Measurements from ENCODE around the gene DEFB132. TPM values are rescaled to one million over a fixed set of nuclear protein-coding genes. Genes with fewer than 3 reads are reported as not detected.
"Not testable (repeated sequence)": the region's sequence is repeated elsewhere in the genome, so short reads cannot be mapped to it uniquely, and the experiment has no call there.

DEFB132 gene
- polyA plus RNA-seq, 1 of the 3 experiments (the other 2 are of a cell fraction): not detected

- TF ChIP-seq USF1 (IDR thresholded peaks at IDR 0.05; ENCODE audit: borderline replicate concordance, low read depth): no peak
These were observed 36.2 kb upstream of the DEFB132 start (continued) for GRCh38 chr20:221258-221830.

- H4K20me1 ChIP-seq (ENCODE audit: insufficient read depth); H3K27ac ChIP-seq (ENCODE audit: low read depth in 2 of 2, low read length in 1 of 2); H3K4me1 ChIP-seq (ENCODE audit: control insufficient read depth in 1 of 2, insufficient read depth in 2 of 2, low read depth in 1 of 2, low read length in 1 of 2); H3K9me3 ChIP-seq; H3K79me2 ChIP-seq (ENCODE audit: insufficient read depth); H3K9ac ChIP-seq; H3K9me2 ChIP-seq; DNase-seq; H3K27me3 ChIP-seq (ENCODE audit: insufficient read depth); H3K4me3 ChIP-seq (ENCODE audit: low read depth in 2 of 2, low read length in 1 of 2); POLR2A ChIA-PET; H3F3A ChIP-seq (replicated peaks; ENCODE audit: insufficient read depth); H3K4me2 ChIP-seq; H2AFZ ChIP-seq (ENCODE audit: low read depth); H3K36me3 ChIP-seq (replicated peaks in 1 of 2; ENCODE audit: control insufficient read depth in 1 of 2, insufficient read depth in 2 of 2, low read length in 1 of 2): not testable (repeated sequence)
- CTCF ChIA-PET: interaction anchor here (1.0 to 1.7 kb wide), 2 partner anchors 12 to 41 kb away, joined by 3 to 6 read pairs; no protein-coding TSS in a partner anchor
- 19% methylated on average over 3 of the region's 3 CpGs for WGBS (ENCODE audit: low lambda C conversion rate)
These were observed 31.6 kb upstream of the DEFB132 start for GRCh38 chr20:225879-226278.

- Histone ChIP-seq H3K27me3 (ENCODE audit: insufficient read depth) (no peaks in the 10 kb centered on the region), H3F3A (replicated peaks; ENCODE audit: insufficient read depth) (no peaks in the 10 kb centered on the region), H3K27ac (ENCODE audit: low read depth in 2 of 2, low read length in 1 of 2) (no peak within 1 kb of the TSS), H2AFZ (ENCODE audit: low read depth) (no peak within 1 kb of the TSS), H3K9me2 (no peaks in the 10 kb centered on the region), H3K4me3 (ENCODE audit: low read depth in 2 of 2, low read length in 1 of 2) (no peak within 1 kb of the TSS), H3K4me1 (ENCODE audit: control insufficient read depth in 1 of 2, insufficient read depth in 2 of 2, low read depth in 1 of 2, low read length in 1 of 2) (no peaks in the 10 kb centered on the region), H3K79me2 (ENCODE audit: insufficient read depth) (no peaks in the 10 kb centered on the region), H4K20me1 (ENCODE audit: insufficient read depth) (no peaks in the 10 kb centered on the region), H3K4me2 (no peak within 1 kb of the TSS), H3K36me3 (replicated peaks in 1 of 2; ENCODE audit: control insufficient read depth in 1 of 2, insufficient read depth in 2 of 2, low read length in 1 of 2) (no peaks in the 10 kb centered on the region), H3K9me3 (no peaks in the 10 kb centered on the region), H3K9ac (no peak within 1 kb of the TSS)
- WGBS (ENCODE audit: low lambda C conversion rate): 18% methylated on average over 3 of the region's 3 CpGs
- POLR2A ChIA-PET: no interaction called here
- TF ChIP-seq USF2 (IDR thresholded peaks at IDR 0.05; ENCODE audit: borderline replicate concordance, low read depth, low read length) (no peak), IRF3 (IDR thresholded peaks at IDR 0.05; ENCODE audit: low read depth, low read length) (no peak), CHD2 (IDR thresholded peaks at IDR 0.05; ENCODE audit: low read length, partially characterized antibody) (no peak), FOSL2 (IDR thresholded peaks at IDR 0.05; ENCODE audit: borderline replicate concordance, low read depth) (no peak), USF1 (IDR thresholded peaks at IDR 0.05; ENCODE audit: borderline replicate concordance, low read depth) (no peak), MAX (IDR thresholded peaks at IDR 0.05; ENCODE audit: low read depth) (no peak), SMC3 (IDR thresholded peaks at IDR 0.05; ENCODE audit: low read depth, low read length) (no peak), FOXM1 (IDR thresholded peaks at IDR 0.05; ENCODE audit: low read depth) (no peak), GABPA (IDR thresholded peaks at IDR 0.05; ENCODE audit: low read depth) (no peak), NFIC (IDR thresholded peaks at IDR 0.05; ENCODE audit: borderline replicate concordance) (no peak), YY1 (IDR thresholded peaks at IDR 0.05; ENCODE audit: low read depth) (no peak), PBX3 (IDR thresholded peaks at IDR 0.05) (no peak), EZH2phosphoT487 (IDR thresholded peaks at IDR 0.05; ENCODE audit: borderline replicate concordance, low read depth) (no peak), RCOR1 (IDR thresholded peaks at IDR 0.05; ENCODE audit: low read length) (no peak), ELF1 (IDR thresholded peaks at IDR 0.05) (no peak)
- no peak for DNase-seq
- CTCF ChIA-PET: interaction anchor here (1.0 to 1.7 kb wide), 3 partner anchors 9 to 39 kb away, joined by 3 to 6 read pairs (median 6); no protein-coding TSS in a partner anchor
These were observed 30.6 kb upstream of the DEFB132 start, which contains the start of gene DEFB129 for GRCh38 chr20:226958-227357. Gene DEFB129, plus strand, starts transcription at chr20:227258. Its CDS starts 31 bp downstream, at chr20:227289.
